ENCODE data around the gene AQP12B.

DNA sequence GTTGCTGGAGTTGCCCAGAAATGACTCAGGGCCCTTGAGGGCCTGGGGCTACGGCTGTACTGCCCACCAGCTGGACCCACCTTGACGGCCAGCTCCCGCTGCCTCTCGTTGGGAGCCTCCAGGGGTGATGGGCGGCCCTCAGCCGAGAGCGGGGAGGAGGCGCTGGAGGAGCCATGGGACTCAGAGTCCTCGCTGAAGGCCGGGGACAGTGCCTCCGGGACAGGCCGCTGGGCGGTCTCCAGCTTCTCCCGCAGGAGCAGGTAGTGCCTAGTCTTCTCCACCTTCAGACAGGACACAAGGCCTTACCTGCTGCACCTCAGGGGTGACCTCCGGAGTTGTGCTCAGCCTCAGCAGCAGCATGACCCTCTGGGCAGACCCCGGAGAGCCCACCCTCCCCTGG, 39.7 kb upstream of the AQP12B start:
- TF ChIP-seq, protein P1, sequence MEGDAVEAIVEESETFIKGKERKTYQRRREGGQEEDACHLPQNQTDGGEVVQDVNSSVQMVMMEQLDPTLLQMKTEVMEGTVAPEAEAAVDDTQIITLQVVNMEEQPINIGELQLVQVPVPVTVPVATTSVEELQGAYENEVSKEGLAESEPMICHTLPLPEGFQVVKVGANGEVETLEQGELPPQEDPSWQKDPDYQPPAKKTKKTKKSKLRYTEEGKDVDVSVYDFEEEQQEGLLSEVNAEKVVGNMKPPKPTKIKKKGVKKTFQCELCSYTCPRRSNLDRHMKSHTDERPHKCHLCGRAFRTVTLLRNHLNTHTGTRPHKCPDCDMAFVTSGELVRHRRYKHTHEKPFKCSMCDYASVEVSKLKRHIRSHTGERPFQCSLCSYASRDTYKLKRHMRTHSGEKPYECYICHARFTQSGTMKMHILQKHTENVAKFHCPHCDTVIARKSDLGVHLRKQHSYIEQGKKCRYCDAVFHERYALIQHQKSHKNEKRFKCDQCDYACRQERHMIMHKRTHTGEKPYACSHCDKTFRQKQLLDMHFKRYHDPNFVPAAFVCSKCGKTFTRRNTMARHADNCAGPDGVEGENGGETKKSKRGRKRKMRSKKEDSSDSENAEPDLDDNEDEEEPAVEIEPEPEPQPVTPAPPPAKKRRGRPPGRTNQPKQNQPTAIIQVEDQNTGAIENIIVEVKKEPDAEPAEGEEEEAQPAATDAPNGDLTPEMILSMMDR (IDR thresholded peaks at IDR 0.05): no peak
- TF ChIP-seq POLR2A (IDR thresholded peaks at IDR 0.05): no peak

Measured in right lobe of liver (tissue), 4 donors.